HEK293 (cell line): Measurements from ENCODE around the gene MAP7.

Experiments
- CTCF ChIA-PET: fragments of 350-600 bp; formaldehyde crosslinking; extraction: SDS; loops from one replicate; lab custom pipeline; 2021; ENCODE audit warnings: antibody characterized with exemption; lab: Yijun Ruan, JAX
- POLR2A ChIA-PET: fragments of 300-600 bp; formaldehyde crosslinking; extraction: SDS; loops from one replicate; lab custom pipeline; 2020; ENCODE audit warnings: antibody characterized with exemption, inconsistent platforms; lab: Yijun Ruan, JAX
- H3K27ac ChIP-seq: fragments of 200-500 bp; sonication (Bioruptor generic); 2 replicates; pipeline ENCODE4 v1.5.1; 2014; ENCODE audit warnings: low read depth, low read length, control low read depth, inconsistent platforms; ENCODE audit errors: extremely low read depth
- H3K36me3 ChIP-seq, 2 experiments: fragments of 200-500 bp in 1 of 2; sonication (Bioruptor generic) in 1 of 2; 1 replicate in 1 of 2; 2 replicates in 1 of 2; pipeline ENCODE4 v1.5.1; 2014 to 2017; ENCODE audit warnings: inconsistent platforms in 2 of 2, low read length in 2 of 2; ENCODE audit not compliant: control insufficient read depth in 2 of 2, insufficient read depth in 1 of 2
- H3K4me1 ChIP-seq: fragments of 200-500 bp; sonication (Bioruptor generic); 2 replicates; pipeline ENCODE4 v1.5.1; 2014; ENCODE audit warnings: mild to moderate bottlenecking, low read length, inconsistent platforms; ENCODE audit not compliant: control insufficient read depth, insufficient read depth
- H3K4me3 ChIP-seq: 2 replicates; pipeline ENCODE4 v1.5.1; 2011; ENCODE audit warnings: low read depth, mild to moderate bottlenecking, control low read depth, low read length, moderate library complexity
- H3K9me3 ChIP-seq: fragments of 200-500 bp; sonication (Bioruptor generic); 2 replicates; pipeline ENCODE4 v1.5.1; 2014; ENCODE audit warnings: low read depth, low read length, inconsistent platforms; ENCODE audit not compliant: control insufficient read depth, insufficient read depth
- ATF2 ChIP-seq: fragments of 450-650 bp; formaldehyde crosslinking; IDR thresholded peaks from 2 replicates; pipeline ENCODE4 v1.5.1; 2016; ENCODE audit warnings: missing biosample characterization, missing genetic modification characterization, low read depth
- CTCF ChIP-seq: fragments of 450-650 bp; formaldehyde crosslinking; IDR thresholded peaks from 2 replicates; pipeline ENCODE4 v1.5.1; 2016; ENCODE audit warnings: missing biosample characterization, missing genetic modification characterization
- HOXC10 ChIP-seq: sonication (generic); formaldehyde crosslinking; IDR thresholded peaks from 2 replicates; pipeline ENCODE4 v1.8.1; 2023; ENCODE audit warnings: mild to moderate bottlenecking, missing genetic modification reagents
- IKZF3 ChIP-seq: fragments of 450-650 bp; IDR thresholded peaks from 2 replicates; pipeline ENCODE4 v1.5.0; 2018; ENCODE audit warnings: missing biosample characterization, mild to moderate bottlenecking, missing genetic modification characterization, moderate library complexity
- KLF1 ChIP-seq: fragments of 450-650 bp; formaldehyde crosslinking; IDR thresholded peaks from 2 replicates; pipeline ENCODE4 v1.5.1; 2016; ENCODE audit warnings: missing biosample characterization, missing genetic modification characterization
- KLF10 ChIP-seq: fragments of 450-650 bp; IDR thresholded peaks from 2 replicates; pipeline ENCODE4 v1.5.1; 2018; ENCODE audit warnings: missing biosample characterization, mild to moderate bottlenecking, missing genetic modification characterization
- KLF8 ChIP-seq: fragments of 450-650 bp; formaldehyde crosslinking; IDR thresholded peaks from 2 replicates; pipeline ENCODE4 v1.5.1; 2016; ENCODE audit warnings: missing biosample characterization, missing genetic modification characterization
- PBX3 ChIP-seq: sonication (generic); formaldehyde crosslinking; IDR thresholded peaks from 2 replicates; pipeline ENCODE4 v1.8.1; 2022; ENCODE audit warnings: mild to moderate bottlenecking, moderate library complexity, missing genetic modification reagents
- SALL2 ChIP-seq: fragments of 450-650 bp; formaldehyde crosslinking; IDR thresholded peaks from 2 replicates; pipeline ENCODE4 v1.5.0; 2017; ENCODE audit warnings: missing biosample characterization, mild to moderate bottlenecking, missing genetic modification characterization, borderline replicate concordance
- ZBTB17 ChIP-seq: fragments of 450-650 bp; formaldehyde crosslinking; IDR thresholded peaks from 2 replicates; pipeline ENCODE4 v1.5.1; 2016; ENCODE audit warnings: missing biosample characterization, missing genetic modification characterization
- ZBTB26 ChIP-seq: fragments of 450-650 bp; formaldehyde crosslinking; optimal IDR thresholded peaks from 2 replicates; pipeline ENCODE3; 2016; ENCODE audit warnings: missing biosample characterization, mild to moderate bottlenecking, missing genetic modification characterization
- ZBTB6 ChIP-seq: fragments of 450-650 bp; formaldehyde crosslinking; IDR thresholded peaks from 2 replicates; pipeline ENCODE4 v1.5.1; 2017; ENCODE audit warnings: missing biosample characterization, missing genetic modification characterization
- ZEB2 ChIP-seq: fragments of 450-650 bp; formaldehyde crosslinking; IDR thresholded peaks from 2 replicates; pipeline ENCODE4 v1.5.1; 2016; ENCODE audit warnings: missing biosample characterization, missing genetic modification characterization
- ZNF157 ChIP-seq: fragments of 450-650 bp; formaldehyde crosslinking; IDR thresholded peaks from 2 replicates; pipeline ENCODE4 v1.5.1; 2016; ENCODE audit warnings: missing biosample characterization, missing genetic modification characterization
- ZNF174 ChIP-seq: fragments of 450-650 bp; formaldehyde crosslinking; IDR thresholded peaks from 2 replicates; pipeline ENCODE4 v1.5.0; 2017; ENCODE audit warnings: missing biosample characterization, mild to moderate bottlenecking, missing genetic modification characterization
- ZNF184 ChIP-seq: fragments of 450-650 bp; IDR thresholded peaks from 2 replicates; pipeline ENCODE4 v1.5.1; 2018; ENCODE audit warnings: missing biosample characterization, mild to moderate bottlenecking, missing genetic modification characterization
- ZNF211 ChIP-seq: fragments of 450-650 bp; formaldehyde crosslinking; IDR thresholded peaks from 2 replicates; pipeline ENCODE4 v1.5.1; 2016; ENCODE audit warnings: low read depth, missing biosample characterization, missing genetic modification characterization
- ZNF398 ChIP-seq: fragments of 450-650 bp; formaldehyde crosslinking; IDR thresholded peaks from 2 replicates; pipeline ENCODE4 v1.5.1; 2017; ENCODE audit warnings: missing biosample characterization, missing genetic modification characterization
- ZNF510 ChIP-seq: fragments of 450-650 bp; formaldehyde crosslinking; IDR thresholded peaks from 2 replicates; pipeline ENCODE4 v1.5.1; 2018; ENCODE audit warnings: mild to moderate bottlenecking, missing genetic modification characterization, missing biosample characterization; ENCODE audit not compliant: insufficient replicate concordance
- ZNF549 ChIP-seq: fragments of 450-650 bp; IDR thresholded peaks from 2 replicates; pipeline ENCODE4 v1.5.1; 2018; ENCODE audit warnings: missing biosample characterization, missing genetic modification characterization, mild to moderate bottlenecking, inconsistent platforms, moderate library complexity
- ZNF561 ChIP-seq: fragments of 450-650 bp; IDR thresholded peaks from 2 replicates; pipeline ENCODE4 v1.5.1; 2018; ENCODE audit warnings: missing biosample characterization, missing genetic modification characterization, borderline replicate concordance
- ZNF596 ChIP-seq: fragments of 450-650 bp; IDR thresholded peaks from 2 replicates; pipeline ENCODE4 v1.5.0; 2018; ENCODE audit warnings: missing biosample characterization, mild to moderate bottlenecking, missing genetic modification characterization, moderate library complexity
- ZNF610 ChIP-seq: fragments of 450-650 bp; formaldehyde crosslinking; IDR thresholded peaks from 2 replicates; pipeline ENCODE4 v1.5.1; 2016; ENCODE audit warnings: missing biosample characterization, missing genetic modification characterization, borderline replicate concordance
- ZNF692 ChIP-seq: fragments of 450-650 bp; formaldehyde crosslinking; IDR thresholded peaks from 2 replicates; pipeline ENCODE4 v1.5.1; 2016; ENCODE audit warnings: missing biosample characterization, missing genetic modification characterization
- ZNF768 ChIP-seq: fragments of 450-650 bp; formaldehyde crosslinking; IDR thresholded peaks from 2 replicates; pipeline ENCODE4 v1.5.1; 2018; ENCODE audit warnings: missing biosample characterization, mild to moderate bottlenecking, missing genetic modification characterization
- ZSCAN30 ChIP-seq: fragments of 450-650 bp; IDR thresholded peaks from 2 replicates; pipeline ENCODE4 v1.5.1; 2018; ENCODE audit warnings: missing biosample characterization, mild to moderate bottlenecking, missing genetic modification characterization, moderate library complexity

The MAP7 gene

GRCh38 chr6:136550330-136551071 is at the start of gene MAP7:
Gene MAP7, minus strand, starts transcription at chr6:136550422. Its CDS starts 14 bp downstream, at chr6:136550408.
- CTCF ChIA-PET: interaction anchor here (0.5 to 3.2 kb wide), 45 partner anchors 8 to 1714 kb away, joined by 3 to 31 read pairs (median 3); partner anchors contain the start of genes BCLAF1 and MAP3K5
- Histone ChIP-seq H3K4me3 (peak within 1 kb of the TSS; percentile 90), H3K4me1 (peaks cover 10% of the 10 kb centered on the region), H3K36me3 (no peaks in the 10 kb centered on the region), H3K27ac (peak within 1 kb of the TSS; percentile 82; the same call in 1 of the 2 replicates), H3K9me3 (no peaks in the 10 kb centered on the region)
- POLR2A ChIA-PET: interaction anchor here (0.9 to 1.9 kb wide), 5 partner anchors 11 to 300 kb away, joined by 3 to 15 read pairs (median 4); partner anchors contain the start of genes BCLAF1 and MTFR2
- 0 out of 2 replicates have a peak, but pooled peaks have one; percentile 29 for TF ChIP-seq KLF1
- peak; percentile 31; the same call in 1 of the 2 replicates for TF ChIP-seq ZNF184 (tag by site-specific recombination)
- peak; percentile 91 for TF ChIP-seq HOXC10 (CRISPR knock-in tag)
- peak; percentile 24; the same call in 1 of the 2 replicates for TF ChIP-seq ZNF692 (tag by site-specific recombination)
- TF ChIP-seq ZNF768 (tag by site-specific recombination): no peak
- no peak for TF ChIP-seq ZNF510 (tag by site-specific recombination)
- TF ChIP-seq KLF10 (tag by site-specific recombination): peak; percentile 50; the same call in 1 of the 2 replicates
- peak; percentile 72 for TF ChIP-seq ZBTB26 (tag by site-specific recombination)
- TF ChIP-seq PBX3 (CRISPR knock-in tag): 0 out of 2 replicates have a peak, but pooled peaks have one; percentile 23
- TF ChIP-seq ZBTB6 (tag by site-specific recombination): 0 out of 2 replicates have a peak, but pooled peaks have one; percentile 9
- no peak for TF ChIP-seq ZNF157 (tag by site-specific recombination)
- peak; percentile 18; the same call in 1 of the 2 replicates for TF ChIP-seq KLF8 (tag by site-specific recombination)
- TF ChIP-seq ATF2 (tag by site-specific recombination): no peak
- TF ChIP-seq ZSCAN30 (tag by site-specific recombination): peak; percentile 100
- TF ChIP-seq ZNF174 (tag by site-specific recombination): 0 out of 2 replicates have a peak, but pooled peaks have one; percentile 69
- TF ChIP-seq ZNF561 (tag by site-specific recombination): peak; percentile 78; the same call in 1 of the 2 replicates
- no peak for TF ChIP-seq ZNF398 (tag by site-specific recombination)
- no peak for TF ChIP-seq ZNF549 (tag by site-specific recombination)
- TF ChIP-seq ZNF610 (tag by site-specific recombination): peak; percentile 21; the same call in 1 of the 2 replicates
- TF ChIP-seq ZBTB17: peak; percentile 58
- TF ChIP-seq CTCF: 0 out of 2 replicates have a peak, but pooled peaks have one; percentile 46
- no peak for TF ChIP-seq ZNF211 (tag by site-specific recombination)
- peak; percentile 92 for TF ChIP-seq ZEB2 (tag by site-specific recombination)
- peak; percentile 47; the same call in 1 of the 2 replicates for TF ChIP-seq IKZF3 (tag by site-specific recombination)
- TF ChIP-seq SALL2 (tag by site-specific recombination): no peak
- peak; percentile 29; the same call in 1 of the 2 replicates for TF ChIP-seq ZNF596
